Raji (cell line): ENCODE data around the gene CASP2.

ENCODE experiments used
- POLR2A ChIP-seq: IDR thresholded peaks from 2 replicates; pipeline ENCODE4 v1.6.1; 2011; ENCODE audit warnings: low read depth, low read length, control low read depth; ENCODE audit not compliant: insufficient read depth

CASP2 gene

DNA sequence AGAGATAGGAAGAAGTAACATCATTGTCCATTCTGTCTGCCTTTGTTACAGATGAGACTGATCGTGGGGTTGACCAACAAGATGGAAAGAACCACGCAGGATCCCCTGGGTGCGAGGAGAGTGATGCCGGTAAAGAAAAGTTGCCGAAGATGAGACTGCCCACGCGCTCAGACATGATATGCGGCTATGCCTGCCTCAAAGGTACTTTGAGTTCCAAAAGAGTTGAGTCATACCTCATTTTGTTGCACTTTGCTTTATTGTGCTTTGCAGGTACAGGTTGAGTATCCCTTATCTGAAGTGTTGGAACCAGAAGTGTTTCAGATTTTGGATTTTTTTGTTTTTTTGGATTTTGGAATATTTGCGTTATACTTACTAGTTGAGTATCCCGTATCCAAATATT lies 15.6 kb downstream of the CASP2 start:
- TF ChIP-seq POLR2A, result no peak

DNA sequence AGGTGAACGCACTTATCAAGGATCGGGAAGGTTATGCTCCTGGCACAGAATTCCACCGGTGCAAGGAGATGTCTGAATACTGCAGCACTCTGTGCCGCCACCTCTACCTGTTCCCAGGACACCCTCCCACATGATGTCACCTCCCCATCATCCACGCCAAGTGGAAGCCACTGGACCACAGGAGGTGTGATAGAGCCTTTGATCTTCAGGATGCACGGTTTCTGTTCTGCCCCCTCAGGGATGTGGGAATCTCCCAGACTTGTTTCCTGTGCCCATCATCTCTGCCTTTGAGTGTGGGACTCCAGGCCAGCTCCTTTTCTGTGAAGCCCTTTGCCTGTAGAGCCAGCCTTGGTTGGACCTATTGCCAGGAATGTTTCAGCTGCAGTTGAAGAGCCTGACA lies 16.8 kb downstream of the CASP2 start:
- no peak for TF ChIP-seq POLR2A

DNA sequence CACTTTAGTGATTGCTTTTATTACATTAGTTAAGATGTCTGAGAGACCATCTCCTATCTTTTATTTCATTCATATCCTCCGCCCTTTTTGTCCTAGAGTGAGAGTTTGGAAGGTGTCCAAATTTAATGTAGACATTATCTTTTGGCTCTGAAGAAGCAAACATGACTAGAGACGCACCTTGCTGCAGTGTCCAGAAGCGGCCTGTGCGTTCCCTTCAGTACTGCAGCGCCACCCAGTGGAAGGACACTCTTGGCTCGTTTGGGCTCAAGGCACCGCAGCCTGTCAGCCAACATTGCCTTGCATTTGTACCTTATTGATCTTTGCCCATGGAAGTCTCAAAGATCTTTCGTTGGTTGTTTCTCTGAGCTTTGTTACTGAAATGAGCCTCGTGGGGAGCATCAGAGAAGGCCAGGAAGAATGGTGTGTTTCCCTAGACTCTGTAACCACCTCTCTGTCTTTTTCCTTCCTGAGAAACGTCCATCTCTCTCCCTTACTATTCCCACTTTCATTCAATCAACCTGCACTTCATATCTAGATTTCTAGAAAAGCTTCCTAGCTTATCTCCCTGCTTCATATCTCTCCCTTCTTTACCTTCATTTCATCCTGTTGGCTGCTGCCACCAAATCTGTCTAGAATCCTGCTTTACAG lies 17.4 kb downstream of the CASP2 start:
- TF ChIP-seq POLR2A, result no peak

DNA sequence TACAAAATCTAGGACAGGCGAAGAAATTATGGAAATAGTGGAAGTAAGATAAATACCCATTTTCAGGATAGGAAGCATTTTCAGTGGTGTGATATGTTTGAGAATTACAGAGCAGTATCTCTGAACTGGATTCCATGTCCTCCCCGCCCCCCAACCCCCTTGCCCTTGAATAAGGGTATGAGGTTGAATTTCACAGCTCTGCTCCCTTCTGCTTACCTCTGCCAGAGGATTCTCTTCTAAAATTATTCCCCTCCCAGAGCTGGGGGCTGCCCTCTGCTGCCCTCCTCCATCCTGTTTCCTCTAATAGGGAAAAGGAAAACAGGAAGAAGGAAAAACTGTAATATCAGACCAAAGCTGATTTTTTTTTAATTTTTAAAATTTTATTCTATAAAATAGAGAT lies 20.5 kb downstream of the CASP2 start:
- TF ChIP-seq POLR2A, result no peak

- TF ChIP-seq POLR2A, result no peak
Measured at GRCh38 chr7:143314127-143314526, 26.0 kb downstream of the CASP2 start.

DNA sequence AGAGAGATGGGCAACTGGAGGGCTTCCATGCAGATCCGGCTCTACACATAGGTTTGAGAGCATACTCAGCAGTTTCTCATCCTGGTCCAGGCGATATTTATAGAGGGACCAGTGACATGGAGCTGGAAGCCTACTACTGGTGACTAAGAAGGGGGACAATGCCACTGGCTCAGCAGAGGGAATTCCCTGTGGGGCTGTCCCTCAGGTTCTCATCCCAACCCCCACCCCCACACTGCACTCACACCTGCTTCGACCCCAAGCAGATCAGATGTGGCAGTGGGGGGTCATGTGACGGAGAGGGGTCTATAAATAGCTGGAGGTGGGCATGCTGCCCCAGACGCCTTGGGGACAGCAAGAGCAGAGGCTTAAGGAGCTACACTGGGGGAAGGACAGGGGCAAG lies 27.6 kb downstream of the CASP2 start, which contains the start of gene CLCN1:
Gene CLCN1 (plus strand): TSS at position 336 of the 400 bp plus-strand sequence. CDS start 102 bp downstream, outside the sequence.
- TF ChIP-seq POLR2A, result no peak

GRCh38 chr7:143316492-143316891 lies 28.3 kb downstream of the CASP2 start:
- TF ChIP-seq POLR2A, result no peak

DNA sequence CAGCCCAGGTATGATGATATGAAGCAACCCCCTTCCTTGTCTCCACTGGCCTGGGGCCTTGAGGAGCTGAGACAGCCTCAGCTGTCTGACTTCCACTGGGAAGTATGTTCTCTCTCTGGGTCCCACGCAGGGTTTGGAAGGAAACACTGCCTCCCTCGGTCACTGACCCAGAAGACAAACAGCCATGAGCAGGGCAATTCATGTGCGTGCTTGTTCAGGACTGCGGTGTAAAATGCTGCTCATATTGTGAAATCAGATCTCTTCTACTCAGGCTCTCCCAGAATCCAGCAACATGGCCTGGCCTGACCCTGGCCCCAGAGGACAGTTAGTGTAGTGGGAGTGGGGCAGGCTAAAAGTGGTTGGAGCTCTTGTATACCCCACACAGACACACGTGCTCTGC lies 30.5 kb downstream of the CASP2 start:
- TF ChIP-seq POLR2A, result no peak

GRCh38 chr7:143320620-143321019 lies 32.5 kb downstream of the CASP2 start:
- no peak for TF ChIP-seq POLR2A

GRCh38 chr7:143321242-143321641 lies 33.1 kb downstream of the CASP2 start:
- TF ChIP-seq POLR2A, result no peak

GRCh38 chr7:143321734-143322133 lies 33.6 kb downstream of the CASP2 start:
- TF ChIP-seq POLR2A, result no peak

DNA sequence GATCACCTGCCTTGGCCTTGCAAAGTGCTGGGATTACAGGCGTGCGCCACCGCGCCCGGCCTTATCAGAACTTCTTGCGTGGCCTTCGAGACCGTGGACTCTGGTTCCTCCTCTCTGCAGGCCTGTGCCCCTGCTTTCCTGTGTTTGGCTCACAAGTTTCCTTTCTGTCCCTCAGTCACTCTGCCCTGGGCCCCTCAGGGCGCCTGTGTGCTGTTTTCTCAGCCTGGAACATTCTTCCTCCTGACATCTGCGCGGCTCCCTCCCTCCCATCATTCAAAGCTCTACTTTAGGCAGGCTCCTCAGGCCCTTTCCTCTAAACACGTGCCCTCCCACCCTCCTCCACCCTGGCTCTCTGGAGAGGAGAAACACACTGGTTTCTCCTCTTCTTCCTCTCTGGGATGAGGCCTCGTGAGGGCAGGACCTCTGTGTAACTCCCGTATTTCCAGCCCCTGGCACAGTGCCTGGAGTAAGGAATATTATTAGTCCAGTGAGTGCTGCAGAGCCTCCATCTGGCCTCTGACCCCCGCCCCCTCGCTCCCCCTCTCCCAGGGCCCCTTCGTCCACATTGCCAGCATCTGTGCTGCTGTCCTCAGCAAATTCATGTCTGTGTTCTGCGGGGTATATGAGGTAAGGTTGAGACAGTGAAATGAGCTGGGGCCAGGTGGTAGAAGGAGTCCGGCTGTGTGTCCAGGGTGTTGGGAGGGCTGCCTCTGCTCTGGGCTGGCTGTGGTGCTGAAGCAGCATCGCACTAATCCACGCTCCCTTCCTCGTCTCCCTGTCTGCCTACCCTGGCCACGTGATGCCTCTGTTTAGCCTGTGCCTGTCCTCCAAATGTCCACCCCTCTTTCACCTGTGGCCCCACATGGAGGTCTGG lies 34.8 kb downstream of the CASP2 start:
- TF ChIP-seq POLR2A, result no peak

DNA sequence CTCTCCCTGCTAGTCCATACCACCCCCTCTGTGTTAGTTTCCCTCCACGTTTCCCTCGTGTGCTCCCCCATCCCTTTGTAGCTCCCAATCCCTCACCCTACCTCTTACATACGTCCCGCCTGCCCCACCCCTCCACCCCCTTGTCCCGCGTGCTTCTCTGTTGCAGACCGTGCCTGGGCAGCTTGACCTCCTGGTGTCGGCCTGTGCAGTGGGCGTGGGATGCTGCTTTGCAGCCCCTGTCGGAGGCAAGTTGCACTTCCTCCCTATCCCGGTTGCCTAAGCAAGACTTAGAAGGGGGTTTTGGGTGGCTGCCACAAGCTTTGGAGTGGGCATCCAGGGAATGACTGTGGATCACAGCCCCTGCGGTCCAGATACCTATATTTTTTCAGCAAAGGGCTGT lies 35.5 kb downstream of the CASP2 start:
- TF ChIP-seq POLR2A, result no peak

DNA sequence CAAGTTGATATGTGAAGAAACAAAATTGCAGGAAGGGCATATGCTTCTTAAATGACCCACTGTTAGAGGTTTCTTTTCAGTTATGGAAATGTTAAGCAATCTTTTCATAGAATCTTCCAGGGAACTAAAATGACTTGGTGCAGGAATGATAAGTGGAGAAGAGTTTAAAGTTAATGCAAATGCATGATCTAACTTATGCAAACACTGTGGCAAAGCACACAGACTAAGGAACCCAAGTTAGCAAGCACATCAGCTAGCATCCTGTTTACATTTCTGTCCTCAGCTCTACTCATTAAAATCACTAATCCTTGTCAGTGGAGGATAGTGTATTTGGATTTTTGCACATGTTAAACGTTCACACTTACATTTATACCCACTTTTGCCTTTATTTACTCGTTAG lies 37.1 kb downstream of the CASP2 start:
- 0 out of 2 replicates have a peak, but pooled peaks have one; percentile 18 for TF ChIP-seq POLR2A

- TF ChIP-seq POLR2A, result no peak
Measured at GRCh38 chr7:143327903-143328302, 39.8 kb downstream of the CASP2 start.

DNA sequence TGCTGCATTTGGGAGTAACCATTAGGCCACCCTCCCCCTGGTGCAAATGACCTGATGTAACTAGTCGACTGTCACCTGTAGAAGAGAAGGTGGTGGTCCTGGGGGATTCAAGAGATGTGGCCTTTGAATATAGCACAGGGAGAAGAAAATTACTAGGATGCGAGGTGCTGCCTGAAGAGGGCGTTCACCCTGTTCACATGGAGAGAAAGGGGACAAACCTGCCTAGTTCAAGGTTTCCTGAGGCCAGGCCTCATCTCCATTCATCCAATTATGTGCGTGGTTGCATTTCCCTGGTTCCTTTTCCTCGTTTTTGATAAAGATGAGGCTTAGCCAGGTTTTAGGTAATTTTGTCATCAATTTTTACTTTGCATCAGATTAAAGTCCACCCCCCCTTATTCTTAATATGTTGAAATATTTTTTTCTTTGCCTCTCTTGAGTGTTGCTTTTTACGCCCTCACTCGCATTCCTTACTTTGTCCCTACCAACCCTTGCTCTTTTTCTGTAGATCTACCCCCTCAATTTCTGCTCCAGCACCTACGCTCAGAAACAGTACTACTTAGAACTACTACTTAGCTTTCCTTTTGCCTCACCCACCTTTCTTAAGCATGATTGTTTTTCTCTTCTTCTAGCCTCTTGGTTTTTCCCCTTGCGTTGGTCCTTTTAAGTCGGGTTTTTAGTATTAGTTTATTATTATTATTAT lies 41.5 kb downstream of the CASP2 start:
- TF ChIP-seq POLR2A, result no peak
